SHP77 treated with DMSO at 0.1 percent for 48 hours (cell line): ENCODE data around the gene FBXO38.
A peak's percentile ranks its signal among the peaks of the same experiment; 100 is the strongest.

ENCODE experiments used
- DNase-seq: peaks from one replicate; lab custom pipeline; 2025; lab: John Stamatoyannopoulos, UW

Gene FBXO38

GRCh38 chr5:148383564-148384379, at the start of gene FBXO38:
FBXO38 (plus strand) TSS chr5:148383958; CDS start chr5:148394777, 10,819 bp downstream.
- peak; percentile 95 for DNase-seq

DNA sequence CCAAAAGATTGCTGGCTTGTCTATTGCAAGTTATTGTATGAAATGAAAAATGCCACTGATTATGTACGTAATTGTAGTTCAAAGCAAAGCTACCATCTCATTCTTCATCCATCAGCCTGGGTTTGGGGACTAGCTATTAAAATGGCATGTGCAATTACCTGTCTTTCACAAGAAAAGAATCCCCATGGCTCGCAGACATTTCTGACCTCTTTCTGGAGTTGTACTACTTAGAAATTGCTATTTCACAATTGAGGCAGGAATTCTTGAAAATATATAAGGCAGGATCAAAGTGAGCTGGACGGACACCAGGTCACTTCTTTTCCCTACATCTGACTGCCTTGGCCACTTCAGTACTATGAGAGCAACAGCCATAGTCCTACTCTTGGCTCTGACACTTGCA, 48.5 kb upstream of the FBXO38 start, which contains the start of gene SPINK9:
TSS of gene SPINK9 (plus strand) at position 301 of the 400 bp plus-strand sequence. CDS start at position 356, 55 bp downstream.
- DNase-seq = no peak

DNA sequence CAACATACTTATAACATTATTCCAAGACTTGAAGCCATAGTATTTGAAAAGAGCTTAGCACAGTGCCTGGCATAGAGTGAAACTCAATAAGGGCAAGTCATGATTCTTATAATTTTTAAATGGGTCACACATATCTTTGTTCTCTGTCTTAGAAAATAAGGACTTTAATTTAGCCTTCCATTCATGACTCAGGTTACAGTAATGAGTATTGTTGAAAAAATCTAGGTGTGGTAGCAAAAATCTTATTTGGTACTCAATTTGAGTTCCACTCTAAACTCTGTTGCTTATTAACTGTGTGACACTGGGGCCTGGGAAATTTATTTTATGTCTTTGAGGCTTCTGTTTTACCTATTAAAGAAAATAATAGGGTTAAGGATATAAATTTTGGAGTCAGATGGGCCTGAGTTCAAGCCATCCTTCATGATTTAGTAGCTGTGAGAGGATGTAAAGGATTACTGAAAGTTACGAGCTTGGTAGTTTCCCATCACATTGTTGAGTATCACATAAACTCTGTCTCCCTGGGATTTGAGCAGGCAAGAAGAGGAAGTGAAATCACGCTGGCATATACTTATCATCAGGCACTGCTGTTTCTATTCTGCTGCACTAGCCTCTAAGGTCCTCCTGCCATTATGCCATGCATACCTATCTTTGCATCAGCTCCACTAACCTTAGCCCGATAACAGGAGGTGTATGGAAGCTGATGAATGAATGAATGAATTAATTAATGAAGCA, 46.9 kb upstream of the FBXO38 start:
- no peak for DNase-seq

DNA sequence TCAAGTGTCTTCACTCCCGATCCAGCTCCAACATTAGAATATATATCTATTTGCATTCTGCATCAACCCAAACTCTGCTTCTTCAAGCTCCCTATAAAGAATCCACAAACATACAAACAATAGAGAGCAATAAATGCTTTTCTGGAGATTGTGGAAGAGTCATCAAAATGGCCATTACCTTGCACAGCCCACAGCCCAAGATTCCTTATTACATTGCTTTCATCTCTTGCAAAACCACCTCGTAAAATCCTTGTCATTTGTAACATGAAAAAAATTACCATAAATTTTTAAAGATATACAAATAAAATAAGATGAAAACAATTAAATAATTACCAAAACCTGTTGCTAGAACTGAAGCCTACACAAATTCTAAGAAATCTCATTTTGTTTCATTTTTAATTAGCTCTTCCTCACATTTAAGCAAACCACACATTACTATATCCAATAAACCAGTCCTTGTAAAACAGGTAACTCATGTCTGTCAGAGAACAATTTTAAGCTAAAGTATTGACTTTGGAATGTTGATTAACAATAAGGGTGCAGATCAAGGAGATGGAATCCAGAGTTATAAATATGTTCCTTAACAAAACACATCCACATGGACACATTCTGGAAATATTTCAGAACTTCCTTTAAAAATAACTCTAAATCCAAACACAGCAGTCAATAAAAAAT, 41.2 kb upstream of the FBXO38 start:
- DNase-seq = no peak

DNA sequence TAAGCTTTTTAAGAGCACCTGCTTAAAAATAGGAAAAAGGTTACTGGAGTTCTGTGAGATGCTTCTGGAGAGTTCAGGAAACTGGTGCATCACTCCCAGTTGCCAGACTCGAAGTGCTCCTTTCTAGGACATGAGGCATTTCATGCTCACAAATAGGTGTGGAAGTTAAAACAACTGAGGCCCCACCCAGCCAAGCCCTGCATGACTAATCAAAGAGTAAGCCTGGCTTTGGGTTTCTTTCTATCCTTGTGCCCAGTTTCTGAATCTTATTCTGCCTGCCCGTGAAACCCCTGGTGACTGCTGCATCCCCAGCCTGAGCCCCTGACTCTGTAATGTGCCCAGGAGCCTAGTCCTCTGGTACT, 40.7 kb upstream of the FBXO38 start:
- no peak for DNase-seq

- no peak for DNase-seq
Measured at GRCh38 chr5:148343603-148344487, 39.9 kb upstream of the FBXO38 start.

GRCh38 chr5:148347706-148348105, 36.1 kb upstream of the FBXO38 start:
- DNase-seq = no peak

DNA sequence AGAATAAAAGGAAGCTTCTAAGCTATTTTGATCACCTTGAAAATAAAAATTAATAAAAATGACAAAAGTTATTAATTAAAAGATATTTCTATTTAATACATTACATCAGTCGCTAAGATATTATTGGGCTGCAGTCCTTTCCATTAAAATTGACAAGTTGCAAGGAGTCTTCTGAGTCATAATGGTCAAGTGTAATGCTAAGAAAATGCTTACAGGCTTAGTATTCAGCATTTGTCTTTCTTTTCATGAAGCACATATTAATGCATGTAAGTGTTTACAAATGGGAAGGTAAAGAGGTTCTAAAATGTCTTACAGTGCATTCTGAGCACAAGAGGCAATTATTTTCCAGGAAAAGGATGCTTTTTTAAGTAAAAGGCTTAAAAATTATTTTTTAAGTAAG, 31.1 kb upstream of the FBXO38 start:
- DNase-seq = no peak

- DNase-seq = no peak
Measured at GRCh38 chr5:148353634-148354033, 30.1 kb upstream of the FBXO38 start.

DNA sequence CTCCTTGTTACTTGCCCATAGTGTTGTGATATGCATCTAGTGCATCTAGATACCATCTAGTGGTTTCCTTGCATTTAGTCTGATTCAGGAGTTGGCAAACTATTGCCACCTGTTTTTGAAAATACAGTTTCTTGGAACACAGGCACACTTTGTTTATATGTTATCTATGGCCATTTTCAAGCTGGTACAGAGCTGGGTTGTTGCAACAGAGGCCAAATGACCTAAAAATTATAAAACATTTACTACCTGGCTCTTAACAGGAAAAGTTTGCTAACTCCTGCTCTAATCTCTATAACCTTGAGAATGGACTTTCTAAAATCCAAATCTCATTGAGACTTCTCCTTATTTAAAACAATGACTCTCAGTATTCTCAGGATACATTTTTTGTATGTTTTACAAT, 19.4 kb upstream of the FBXO38 start:
- no peak for DNase-seq

DNA sequence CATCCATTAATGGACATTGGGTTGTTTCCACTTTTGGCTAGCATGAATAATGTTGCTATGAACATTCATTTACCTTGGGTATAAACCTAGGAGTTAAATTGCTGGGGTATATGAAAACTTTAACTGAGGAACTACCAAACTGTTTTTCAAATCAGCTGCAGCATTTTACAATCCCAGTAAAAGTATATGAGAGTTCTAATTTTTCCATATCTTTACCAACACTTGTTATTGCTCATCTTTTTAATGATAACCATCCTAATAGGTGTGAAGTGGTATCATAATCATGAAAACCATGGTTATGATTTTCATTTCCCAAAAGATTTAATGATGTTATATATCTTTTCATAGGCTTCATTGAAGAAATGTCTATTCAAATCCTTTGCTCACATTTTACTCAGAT, 15.5 kb upstream of the FBXO38 start:
- no peak for DNase-seq

DNA sequence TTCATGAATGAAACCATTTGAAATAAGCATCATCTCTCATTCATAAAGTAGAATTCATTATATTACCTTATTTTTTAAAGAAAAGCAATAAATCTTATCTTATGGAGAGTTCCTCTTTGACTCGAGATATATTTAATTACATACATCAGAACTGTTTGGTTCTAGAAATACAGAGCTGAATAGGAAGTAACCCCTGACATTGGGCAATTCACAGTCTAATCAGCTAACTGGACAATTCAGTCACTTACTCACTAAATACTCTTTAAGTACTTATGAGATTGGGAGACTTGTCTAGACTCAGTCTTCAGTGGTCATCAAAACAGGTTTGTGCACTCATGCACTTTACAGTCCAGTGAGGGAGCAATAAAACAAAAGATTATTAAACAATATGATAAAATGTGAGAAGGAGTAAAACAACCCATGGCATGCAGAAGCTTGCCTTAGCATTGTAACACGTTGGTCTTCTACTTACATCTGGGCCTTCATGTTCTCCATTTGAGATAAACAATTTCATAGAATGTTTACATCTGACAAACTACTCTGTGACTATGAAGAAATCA, 11.5 kb upstream of the FBXO38 start:
- no peak for DNase-seq

GRCh38 chr5:148372893-148373292, 10.9 kb upstream of the FBXO38 start:
- no peak for DNase-seq

DNA sequence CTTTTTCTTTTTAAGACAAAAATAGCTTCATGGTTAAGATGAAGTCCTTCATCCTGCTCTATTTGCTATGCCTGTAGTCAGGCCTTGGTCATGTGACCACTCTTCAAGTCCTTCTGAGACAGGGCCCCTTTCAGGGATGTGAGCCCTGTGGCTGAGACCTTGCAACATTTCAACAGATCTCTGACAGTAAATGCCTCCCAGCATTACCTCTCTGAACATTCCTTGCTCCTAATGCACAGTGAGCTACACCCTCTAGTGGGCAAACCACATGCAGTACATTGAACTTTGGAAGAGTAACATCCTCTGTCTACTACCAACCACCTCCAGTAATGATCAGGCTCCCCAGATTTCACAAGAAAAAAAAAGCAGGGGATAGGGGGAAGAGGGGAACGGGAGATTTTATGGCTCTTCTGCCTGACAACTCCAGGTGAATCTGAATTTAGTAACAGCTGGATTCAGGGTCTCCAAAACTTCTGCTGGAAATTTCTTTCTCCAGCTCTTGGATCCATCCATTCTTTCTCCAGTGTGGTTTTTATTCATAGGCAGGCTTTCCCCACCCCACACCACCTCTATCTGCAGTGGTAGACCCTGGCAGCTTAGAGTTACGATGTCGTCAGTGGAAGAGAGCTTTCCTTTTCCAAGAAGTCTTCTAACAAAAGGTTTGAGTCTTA, 8.9 kb upstream of the FBXO38 start:
- peak; percentile 13 for DNase-seq

DNA sequence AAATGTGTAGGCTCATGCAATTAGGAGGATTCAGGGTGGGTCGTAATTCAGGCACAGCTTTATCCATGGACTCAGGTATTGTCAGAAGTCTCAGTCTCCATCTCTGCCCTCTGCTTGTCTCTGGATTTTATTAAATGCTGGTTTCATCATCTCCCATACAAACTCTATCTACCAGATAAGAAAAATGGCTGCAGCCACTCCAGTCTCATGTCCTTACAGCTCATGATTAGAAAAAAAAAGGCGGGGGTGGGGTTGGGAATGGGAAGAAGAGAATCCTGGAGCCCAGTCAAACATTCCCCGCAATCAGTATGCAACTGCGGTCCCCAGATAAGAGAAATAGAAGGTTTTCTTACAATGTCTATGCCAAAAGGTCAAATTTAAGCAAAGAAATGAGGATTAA, 7.6 kb upstream of the FBXO38 start:
- DNase-seq = no peak

DNA sequence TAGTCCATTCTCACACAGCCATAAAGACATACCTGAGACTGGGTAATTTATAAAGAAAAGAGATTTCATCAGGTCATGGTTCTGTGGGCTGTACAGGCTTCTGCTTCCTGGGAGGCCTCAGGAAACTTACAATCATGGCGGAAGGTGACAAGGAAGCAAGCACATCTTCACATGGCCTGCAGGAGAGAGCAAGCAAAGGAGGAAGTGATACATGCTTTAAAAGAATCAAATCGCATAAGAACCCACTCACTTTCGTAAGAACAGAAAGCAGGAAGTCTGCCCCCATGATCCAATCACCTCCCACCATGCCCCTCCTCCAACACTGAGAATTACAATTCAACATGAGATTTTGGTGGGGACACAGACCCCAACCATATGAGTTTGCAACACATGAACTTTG, 5.1 kb upstream of the FBXO38 start:
- DNase-seq = no peak

DNA sequence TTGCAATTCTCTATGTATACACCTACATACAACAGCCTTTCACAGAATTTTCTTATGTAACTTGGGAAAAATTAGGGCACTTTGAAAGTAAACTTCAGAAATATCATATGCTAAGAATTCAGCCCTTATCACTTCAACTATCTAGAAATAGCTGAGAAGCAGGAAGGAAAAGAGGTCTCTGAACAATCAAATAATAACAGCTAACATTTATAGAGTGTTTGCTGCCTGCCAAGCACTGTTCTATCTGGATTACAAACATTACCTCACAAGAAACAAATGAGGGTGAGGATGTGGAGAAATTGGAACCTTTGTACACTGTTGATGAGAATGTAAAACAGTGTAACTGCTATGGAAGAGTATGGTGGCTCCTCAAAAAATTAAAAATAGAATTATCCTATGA, 4.4 kb upstream of the FBXO38 start:
- DNase-seq = no peak

DNA sequence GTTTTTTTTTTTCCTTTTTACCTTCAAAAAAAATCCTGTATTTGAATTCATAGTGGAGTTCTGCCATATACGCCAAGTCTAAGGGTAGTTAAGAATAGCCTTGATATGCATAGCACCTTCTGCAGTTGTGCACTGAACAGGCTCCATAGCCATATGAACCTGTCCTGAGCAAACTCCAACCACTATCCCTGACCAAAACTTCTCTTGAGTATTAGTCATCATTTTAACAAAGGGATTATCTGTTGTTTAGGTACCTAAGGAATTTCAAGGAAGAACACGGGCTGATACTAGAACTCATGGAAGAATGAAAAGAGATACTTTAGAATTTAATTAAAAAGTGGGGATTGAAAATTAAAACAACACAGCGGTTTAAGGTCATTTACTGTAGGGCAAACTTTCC, 1.9 kb upstream of the FBXO38 start:
- no peak for DNase-seq

DNA sequence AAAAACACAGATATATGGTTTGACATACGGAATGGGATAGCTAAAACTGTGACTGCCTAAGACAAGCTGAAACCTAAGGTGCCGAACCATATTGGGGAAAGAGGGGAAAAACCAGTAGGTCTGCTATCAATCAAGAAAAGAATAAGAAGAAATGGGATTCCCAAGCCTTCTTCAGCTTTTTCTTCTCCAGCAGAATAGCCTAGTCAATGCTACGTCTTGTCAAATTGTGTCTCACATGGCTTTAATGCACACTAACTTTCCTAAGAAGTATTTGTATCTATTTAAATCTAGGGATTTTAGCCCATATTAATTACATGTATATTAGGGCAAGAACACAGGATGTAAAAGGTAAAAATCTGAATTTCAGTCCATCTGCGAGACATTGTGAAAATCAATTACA, 797 bp upstream of the FBXO38 start:
- DNase-seq = no peak

DNA sequence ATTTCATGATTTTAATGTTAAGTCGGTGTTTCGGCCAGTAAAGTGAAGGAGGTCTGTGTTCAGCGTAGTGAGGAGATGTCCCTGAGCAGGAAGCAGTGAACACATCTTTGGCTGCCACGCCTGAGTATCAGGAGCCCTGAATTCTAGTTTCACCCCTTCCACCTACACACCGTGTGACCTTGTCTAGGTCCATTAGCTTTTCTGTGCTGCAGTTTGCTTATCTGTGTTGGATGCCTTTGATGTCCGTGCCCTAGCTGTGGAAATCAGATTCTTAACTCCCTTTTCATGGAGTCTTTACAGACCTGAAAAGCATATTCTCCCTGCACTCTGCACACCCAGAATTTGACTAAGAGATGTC, 601 bp downstream of the FBXO38 start:
- DNase-seq = no peak

DNA sequence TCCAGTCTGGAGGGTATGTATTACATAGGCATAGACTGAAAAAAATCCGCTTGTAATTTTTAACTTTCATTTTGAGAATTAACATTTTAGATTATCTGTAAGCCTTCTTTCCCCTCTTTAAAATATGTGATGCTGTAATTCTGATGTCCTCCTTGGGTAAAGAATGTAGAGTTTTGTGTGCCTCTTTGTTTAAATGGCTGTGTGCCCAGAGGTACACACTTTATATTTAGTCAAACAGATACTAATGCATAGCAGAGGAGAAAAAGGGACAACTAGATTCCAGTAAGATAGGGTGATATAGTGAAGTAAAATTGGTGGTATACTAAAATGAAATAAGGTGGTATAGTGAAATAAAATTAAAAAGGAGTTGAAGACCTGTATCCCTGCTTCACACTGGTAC, 1.3 kb downstream of the FBXO38 start:
- DNase-seq = no peak
